WTC11 (cell line): ENCODE results near the gene RAI1.
"Not testable (repeated sequence)": the region's sequence is repeated elsewhere in the genome, so short reads cannot be mapped to it uniquely, and the experiment has no call there.

ENCODE experiments used
- FOXK1 ChIP-seq: sonication (generic); formaldehyde crosslinking; IDR thresholded peaks from 2 replicates; pipeline ENCODE4 v1.8.0; 2022; ENCODE audit warnings: mild to moderate bottlenecking, moderate library complexity, missing genetic modification reagents
- SMAD4 ChIP-seq: sonication (generic); formaldehyde crosslinking; IDR thresholded peaks from 2 replicates; pipeline ENCODE4 v1.8.0; 2022; ENCODE audit warnings: mild to moderate bottlenecking, missing genetic modification reagents
- TF ChIP-seq, protein P1 (sequence below): fragments of 200-600 bp; IDR thresholded peaks from 2 replicates; pipeline ENCODE4 v1.8.0; 2022; ENCODE audit warnings: antibody characterized with exemption

GRCh38 chr17:17639661-17640270 lies 41.5 kb upstream of the RAI1 start:
- TF ChIP-seq, protein P1, sequence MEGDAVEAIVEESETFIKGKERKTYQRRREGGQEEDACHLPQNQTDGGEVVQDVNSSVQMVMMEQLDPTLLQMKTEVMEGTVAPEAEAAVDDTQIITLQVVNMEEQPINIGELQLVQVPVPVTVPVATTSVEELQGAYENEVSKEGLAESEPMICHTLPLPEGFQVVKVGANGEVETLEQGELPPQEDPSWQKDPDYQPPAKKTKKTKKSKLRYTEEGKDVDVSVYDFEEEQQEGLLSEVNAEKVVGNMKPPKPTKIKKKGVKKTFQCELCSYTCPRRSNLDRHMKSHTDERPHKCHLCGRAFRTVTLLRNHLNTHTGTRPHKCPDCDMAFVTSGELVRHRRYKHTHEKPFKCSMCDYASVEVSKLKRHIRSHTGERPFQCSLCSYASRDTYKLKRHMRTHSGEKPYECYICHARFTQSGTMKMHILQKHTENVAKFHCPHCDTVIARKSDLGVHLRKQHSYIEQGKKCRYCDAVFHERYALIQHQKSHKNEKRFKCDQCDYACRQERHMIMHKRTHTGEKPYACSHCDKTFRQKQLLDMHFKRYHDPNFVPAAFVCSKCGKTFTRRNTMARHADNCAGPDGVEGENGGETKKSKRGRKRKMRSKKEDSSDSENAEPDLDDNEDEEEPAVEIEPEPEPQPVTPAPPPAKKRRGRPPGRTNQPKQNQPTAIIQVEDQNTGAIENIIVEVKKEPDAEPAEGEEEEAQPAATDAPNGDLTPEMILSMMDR = not testable (repeated sequence)
- TF ChIP-seq FOXK1, SMAD4 (CRISPR knock-in tag): not testable (repeated sequence)
